KMS-11 (cell line): ENCODE data around the gene PCYT2.

ENCODE experiments used
- H2AFZ ChIP-seq: fragments of 200-600 bp; sonication (generic); 2 replicates; pipeline ENCODE4 v1.6.1; 2016; ENCODE audit warnings: antibody characterized with exemption, mixed run types, low read depth
- H3K27ac ChIP-seq: fragments of 200-600 bp; sonication (generic); 2 replicates; pipeline ENCODE4 v1.6.1; 2016; ENCODE audit warnings: mild to moderate bottlenecking, mixed run types
- H3K27me3 ChIP-seq: fragments of 200-600 bp; sonication (generic); 2 replicates; pipeline ENCODE4 v1.6.1; 2017; ENCODE audit warnings: mild to moderate bottlenecking, low read depth, mixed run types, moderate library complexity; ENCODE audit not compliant: insufficient read depth
- H3K36me3 ChIP-seq: fragments of 200-600 bp; sonication (generic); 2 replicates; pipeline ENCODE4 v1.6.1; 2017; ENCODE audit warnings: mild to moderate bottlenecking, mixed run types; ENCODE audit not compliant: insufficient read depth
- H3K4me1 ChIP-seq: fragments of 200-600 bp; sonication (generic); 2 replicates; pipeline ENCODE4 v1.6.1; 2016; ENCODE audit warnings: mild to moderate bottlenecking, low read depth, mixed run types; ENCODE audit not compliant: poor library complexity, severe bottlenecking
- H3K4me2 ChIP-seq: fragments of 200-600 bp; sonication (generic); 2 replicates; pipeline ENCODE4 v1.7.0; 2016; ENCODE audit warnings: mild to moderate bottlenecking, mixed run types
- H3K4me3 ChIP-seq: fragments of 200-600 bp; sonication (generic); IDR thresholded peaks from 2 replicates; pipeline ENCODE4 v1.6.1; 2017; ENCODE audit warnings: low read depth, low read length, mixed read lengths; ENCODE audit not compliant: insufficient read depth
- H3K79me2 ChIP-seq: fragments of 200-600 bp; sonication (generic); 2 replicates; pipeline ENCODE4 v1.6.1; 2016; ENCODE audit warnings: low read depth, mixed run types; ENCODE audit not compliant: insufficient read depth
- H3K9ac ChIP-seq: fragments of 200-600 bp; sonication (generic); 2 replicates; pipeline ENCODE4 v1.6.1; 2016; ENCODE audit warnings: mild to moderate bottlenecking, mixed run types
- H4K20me1 ChIP-seq: fragments of 200-600 bp; sonication (generic); 2 replicates; pipeline ENCODE4 v1.6.1; 2016; ENCODE audit warnings: mild to moderate bottlenecking, mixed run types; ENCODE audit not compliant: insufficient read depth
- TF ChIP-seq, protein P1 (sequence below): fragments of 200-600 bp; sonication (generic); conservative IDR thresholded peaks from 2 replicates; pipeline ENCODE4 v1.6.1; 2017; ENCODE audit warnings: low read depth, mild to moderate bottlenecking, antibody characterized with exemption, low read length, moderate library complexity, mixed read lengths

The PCYT2 gene

DNA sequence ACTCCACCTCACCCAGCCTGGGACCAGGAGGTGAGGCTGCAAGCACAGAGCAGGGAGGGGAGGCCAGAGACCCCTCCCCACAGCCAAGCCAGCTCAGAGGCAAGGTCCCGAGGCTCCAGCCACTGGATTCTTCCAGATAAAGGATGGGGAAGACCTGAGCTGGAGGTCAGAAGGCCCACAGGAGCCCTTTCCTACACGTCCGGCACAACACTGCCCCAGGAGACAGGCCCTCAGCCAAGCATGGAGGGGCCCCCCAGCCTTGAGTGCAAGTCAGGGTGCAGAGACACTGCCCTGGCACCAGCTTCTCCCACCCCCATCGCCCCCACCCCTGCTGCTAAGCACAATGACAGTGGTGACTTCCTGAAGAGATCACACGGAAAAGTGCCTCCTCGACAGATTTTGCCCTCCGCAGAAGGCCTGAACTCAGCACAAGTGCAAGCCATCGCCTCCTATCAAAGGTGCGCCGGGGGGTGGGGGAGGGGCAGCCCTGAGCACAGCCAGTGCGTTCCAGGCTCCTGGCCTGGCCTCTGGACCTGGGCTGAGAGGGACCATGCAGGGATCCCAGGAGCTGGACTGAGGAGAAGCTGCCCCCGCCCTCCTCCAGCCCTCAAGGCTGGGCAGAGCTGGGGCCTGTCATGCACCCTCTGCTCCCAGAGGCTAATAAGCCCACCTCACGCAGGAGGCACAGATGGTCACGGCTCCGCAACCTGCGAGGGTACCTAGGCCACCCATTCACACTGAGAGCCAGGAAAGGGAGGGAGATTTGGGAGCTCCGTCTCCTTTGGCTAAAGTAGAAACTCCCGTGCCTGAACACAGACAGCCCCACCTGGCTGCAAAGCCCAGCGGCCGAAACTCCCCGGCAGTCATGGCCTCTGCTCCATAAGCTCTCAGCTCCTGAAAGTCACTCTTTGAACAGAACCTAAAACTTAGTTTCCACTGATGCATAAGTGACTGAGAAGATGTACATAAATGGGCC, 13.6 kb upstream of the PCYT2 start:
- Histone ChIP-seq H3K36me3 (no peaks in the 10 kb centered on the region; the same call in 1 of the 2 replicates), H3K79me2 (peaks cover 72% of the 10 kb centered on the region), H3K4me2 (peak overlapping the region; percentile 100), H3K4me3 (no peak overlapping the region), H3K4me1 (peaks cover 53% of the 10 kb centered on the region), H3K27ac (peak overlapping the region; percentile 95), H2AFZ (no peak overlapping the region), H3K27me3 (no peaks in the 10 kb centered on the region), H4K20me1 (0 out of 2 replicates have a peak, but pooled peaks cover 4% of the 10 kb centered on the region), H3K9ac (peak overlapping the region; percentile 85)
- TF ChIP-seq, protein P1, sequence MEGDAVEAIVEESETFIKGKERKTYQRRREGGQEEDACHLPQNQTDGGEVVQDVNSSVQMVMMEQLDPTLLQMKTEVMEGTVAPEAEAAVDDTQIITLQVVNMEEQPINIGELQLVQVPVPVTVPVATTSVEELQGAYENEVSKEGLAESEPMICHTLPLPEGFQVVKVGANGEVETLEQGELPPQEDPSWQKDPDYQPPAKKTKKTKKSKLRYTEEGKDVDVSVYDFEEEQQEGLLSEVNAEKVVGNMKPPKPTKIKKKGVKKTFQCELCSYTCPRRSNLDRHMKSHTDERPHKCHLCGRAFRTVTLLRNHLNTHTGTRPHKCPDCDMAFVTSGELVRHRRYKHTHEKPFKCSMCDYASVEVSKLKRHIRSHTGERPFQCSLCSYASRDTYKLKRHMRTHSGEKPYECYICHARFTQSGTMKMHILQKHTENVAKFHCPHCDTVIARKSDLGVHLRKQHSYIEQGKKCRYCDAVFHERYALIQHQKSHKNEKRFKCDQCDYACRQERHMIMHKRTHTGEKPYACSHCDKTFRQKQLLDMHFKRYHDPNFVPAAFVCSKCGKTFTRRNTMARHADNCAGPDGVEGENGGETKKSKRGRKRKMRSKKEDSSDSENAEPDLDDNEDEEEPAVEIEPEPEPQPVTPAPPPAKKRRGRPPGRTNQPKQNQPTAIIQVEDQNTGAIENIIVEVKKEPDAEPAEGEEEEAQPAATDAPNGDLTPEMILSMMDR: no peak

DNA sequence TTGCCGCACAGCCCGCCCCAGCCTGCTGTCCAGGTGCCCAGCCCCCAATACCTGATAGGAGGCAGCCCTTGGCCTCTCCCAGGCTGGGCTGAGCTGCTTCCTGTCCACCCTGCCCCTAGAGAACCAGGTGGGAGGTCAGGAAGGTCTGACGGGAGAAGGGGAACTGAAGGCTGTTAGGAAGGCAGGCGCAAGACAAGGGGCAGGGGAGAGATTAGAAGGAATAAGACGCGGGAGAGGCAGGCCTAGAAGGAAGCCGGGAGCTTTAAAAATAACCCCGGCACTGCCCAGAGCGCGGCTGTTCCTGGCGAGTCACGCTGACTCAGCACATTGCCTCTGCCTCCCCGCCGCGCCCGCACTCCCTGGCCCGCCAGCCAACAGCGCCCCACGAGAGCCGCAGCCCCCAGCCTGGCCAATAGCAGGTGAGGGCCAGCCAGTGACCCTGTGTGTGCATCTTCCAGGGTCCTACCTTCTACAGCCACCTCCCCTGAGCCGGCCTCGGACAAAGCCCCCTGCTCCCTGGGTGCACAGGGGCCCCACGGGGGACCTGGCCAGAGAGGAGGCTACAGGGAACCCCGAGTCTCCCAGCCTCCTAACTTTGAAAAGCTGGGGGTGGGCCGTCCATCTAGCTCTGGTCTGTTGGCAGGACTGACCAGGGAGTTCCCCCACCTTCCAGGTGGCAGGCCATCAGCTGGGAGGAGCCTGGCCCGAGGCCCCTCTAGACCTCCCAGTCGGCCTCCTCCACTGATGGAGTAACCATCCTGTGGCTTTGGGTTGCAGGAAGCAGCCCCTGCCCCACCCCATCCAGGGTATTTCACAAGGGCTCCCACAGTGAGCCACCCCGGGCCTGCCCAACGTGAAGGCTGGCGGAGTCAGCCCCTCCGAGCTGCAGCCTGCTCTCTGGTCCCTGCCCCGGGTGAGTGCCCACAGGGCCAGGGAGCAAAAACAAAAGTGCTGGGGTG, 12.4 kb upstream of the PCYT2 start:
- Histone ChIP-seq H3K4me1 (peaks cover 58% of the 10 kb centered on the region), H3K36me3 (no peaks in the 10 kb centered on the region; the same call in 1 of the 2 replicates), H3K27ac (peak overlapping the region; percentile 95), H4K20me1 (0 out of 2 replicates have a peak, but pooled peaks cover 4% of the 10 kb centered on the region), H3K4me2 (peak overlapping the region; percentile 100), H2AFZ (no peak overlapping the region; the same call in 1 of the 2 replicates), H3K9ac (peak overlapping the region; percentile 85), H3K27me3 (no peaks in the 10 kb centered on the region), H3K4me3 (no peak overlapping the region), H3K79me2 (peaks cover 81% of the 10 kb centered on the region)
- TF ChIP-seq, protein P1: no peak

DNA sequence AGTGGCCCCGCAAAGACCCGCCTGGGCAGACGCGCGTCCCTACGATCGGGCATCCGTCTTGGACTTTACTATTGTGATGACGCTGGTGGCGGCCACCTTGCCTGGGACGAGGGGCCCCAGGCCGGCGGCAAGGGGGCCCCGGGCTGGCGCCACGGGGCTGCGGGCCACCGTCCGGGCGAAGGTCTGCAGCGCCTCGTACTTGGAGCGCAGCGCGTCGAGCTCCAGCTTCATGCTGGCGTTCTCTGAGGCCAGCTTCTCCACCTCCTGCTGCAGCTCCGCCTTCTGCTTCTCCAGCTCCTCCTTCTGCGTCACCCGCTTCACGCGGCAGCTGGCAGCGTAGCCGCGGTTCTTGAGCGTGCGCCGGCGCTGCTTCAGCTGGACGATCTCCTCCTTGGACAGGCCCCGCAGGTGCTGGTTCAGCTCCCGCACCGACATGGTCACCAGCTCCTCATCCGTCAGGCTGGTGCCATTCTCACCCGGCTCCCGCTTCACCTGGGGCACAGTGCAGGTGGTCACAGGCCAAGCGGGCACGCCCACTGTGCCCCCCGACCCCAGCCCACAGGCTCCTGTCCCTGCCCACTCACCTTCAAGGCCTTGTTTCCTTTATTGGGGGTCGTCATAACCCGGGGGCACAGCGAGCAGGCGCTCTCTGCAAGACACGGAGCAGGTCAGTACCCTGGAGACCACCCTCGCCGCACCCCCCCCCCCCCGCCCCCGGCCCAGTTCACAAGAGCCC, 11.5 kb upstream of the PCYT2 start:
- Histone ChIP-seq H3K79me2 (peaks cover 81% of the 10 kb centered on the region), H3K36me3 (no peaks in the 10 kb centered on the region; the same call in 1 of the 2 replicates), H3K27me3 (no peaks in the 10 kb centered on the region), H3K4me3 (no peak overlapping the region), H3K4me2 (peak overlapping the region; percentile 100; the same call in 1 of the 2 replicates), H3K9ac (peak overlapping the region; percentile 85; the same call in 1 of the 2 replicates), H2AFZ (no peak overlapping the region), H4K20me1 (0 out of 2 replicates have a peak, but pooled peaks cover 4% of the 10 kb centered on the region), H3K27ac (peak overlapping the region; percentile 95), H3K4me1 (peaks cover 62% of the 10 kb centered on the region)
- TF ChIP-seq, protein P1: no peak
